Breast epithelium (tissue), 3 donors: Measurements from ENCODE around the gene MYO3B.

Experiments
- POLR2A ChIP-seq: fragments of 450-650 bp; IDR thresholded peaks from one replicate; pipeline ENCODE4 v1.6.1; 2016; ENCODE audit warnings: antibody characterized with exemption, mild to moderate bottlenecking, moderate library complexity
- POLR2AphosphoS5 ChIP-seq, 3 donors: sonication (generic); formaldehyde crosslinking; IDR thresholded peaks; one replicate each; pipeline ENCODE4 v1.6.1; 2017; ENCODE audit warnings: antibody characterized with exemption in 3 of 3
- TF ChIP-seq, protein P1 (sequence below), 3 donors: fragments of 450-650 bp; IDR thresholded peaks; one replicate each; pipeline ENCODE4 v1.5.1; 2016 to 2017; ENCODE audit warnings: antibody characterized with exemption in 3 of 3, mild to moderate bottlenecking in 3 of 3, moderate library complexity in 3 of 3

DNA sequence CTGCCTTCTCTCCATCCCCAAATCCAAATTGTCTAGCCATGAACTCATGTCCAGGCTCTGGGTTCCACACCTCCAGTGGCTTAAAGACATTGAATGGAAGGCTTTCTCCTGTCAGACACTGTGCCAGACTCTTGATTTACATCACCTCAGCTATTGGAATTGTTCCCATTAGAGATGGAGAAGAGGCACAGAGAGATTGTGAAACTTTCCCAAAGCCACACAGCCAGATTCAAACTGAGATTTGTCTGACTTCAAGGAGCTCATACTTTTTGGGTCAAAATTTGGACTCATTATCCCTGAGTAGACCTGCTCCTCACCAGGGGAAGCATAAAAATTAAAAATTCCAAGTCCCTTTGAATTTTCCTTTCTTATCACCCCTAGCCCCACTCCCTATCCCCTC, 18.9 kb upstream of the MYO3B start:
- TF ChIP-seq, protein P1, sequence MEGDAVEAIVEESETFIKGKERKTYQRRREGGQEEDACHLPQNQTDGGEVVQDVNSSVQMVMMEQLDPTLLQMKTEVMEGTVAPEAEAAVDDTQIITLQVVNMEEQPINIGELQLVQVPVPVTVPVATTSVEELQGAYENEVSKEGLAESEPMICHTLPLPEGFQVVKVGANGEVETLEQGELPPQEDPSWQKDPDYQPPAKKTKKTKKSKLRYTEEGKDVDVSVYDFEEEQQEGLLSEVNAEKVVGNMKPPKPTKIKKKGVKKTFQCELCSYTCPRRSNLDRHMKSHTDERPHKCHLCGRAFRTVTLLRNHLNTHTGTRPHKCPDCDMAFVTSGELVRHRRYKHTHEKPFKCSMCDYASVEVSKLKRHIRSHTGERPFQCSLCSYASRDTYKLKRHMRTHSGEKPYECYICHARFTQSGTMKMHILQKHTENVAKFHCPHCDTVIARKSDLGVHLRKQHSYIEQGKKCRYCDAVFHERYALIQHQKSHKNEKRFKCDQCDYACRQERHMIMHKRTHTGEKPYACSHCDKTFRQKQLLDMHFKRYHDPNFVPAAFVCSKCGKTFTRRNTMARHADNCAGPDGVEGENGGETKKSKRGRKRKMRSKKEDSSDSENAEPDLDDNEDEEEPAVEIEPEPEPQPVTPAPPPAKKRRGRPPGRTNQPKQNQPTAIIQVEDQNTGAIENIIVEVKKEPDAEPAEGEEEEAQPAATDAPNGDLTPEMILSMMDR (IDR thresholded peaks at IDR 0.05) = no peak
- TF ChIP-seq POLR2AphosphoS5 (IDR thresholded peaks at IDR 0.05) (no peak), POLR2A (no peak)
